Keratinocyte (primary cell): ENCODE measurements around the gene DGKH. TPM values are rescaled to one million over a fixed set of nuclear protein-coding genes. Genes with fewer than 3 reads are reported as not detected.
"Not testable (repeated sequence)": the region's sequence is repeated elsewhere in the genome, so short reads cannot be mapped to it uniquely, and the experiment has no call there.

ENCODE experiments used
- DNase-seq: peaks from one replicate; pipeline ENCODE4 v3.0.0-alpha.2; 2011; ENCODE audit warnings: low read depth, missing footprints, low spot score
- FAIRE-seq: peaks from 2 replicates; lab custom pipeline; 2011; peaks lifted over from hg19 to GRCh38; lab: Jason Lieb, UNC
- H2AFZ ChIP-seq: 2 replicates; pipeline ENCODE4 v1.6.0; 2012; ENCODE audit warnings: low read length, control low read depth, inconsistent platforms; ENCODE audit not compliant: control insufficient read depth
- H3K27ac ChIP-seq: 2 replicates; pipeline ENCODE4 v1.5.1; 2011; ENCODE audit warnings: low read length; ENCODE audit not compliant: control insufficient read depth, insufficient read depth
- H3K27me3 ChIP-seq: 3 replicates; pipeline ENCODE4 v1.6.0; 2011; ENCODE audit warnings: low read length; ENCODE audit not compliant: control insufficient read depth, insufficient read depth; ENCODE audit errors: extremely low read depth
- H3K36me3 ChIP-seq, 2 experiments: 2 replicates in 1 of 2; 3 replicates in 1 of 2; pipeline ENCODE4 v1.5.1; 2011; ENCODE audit warnings: low read length in 2 of 2, mild to moderate bottlenecking in 1 of 2; ENCODE audit not compliant: control insufficient read depth in 2 of 2, insufficient read depth in 2 of 2; ENCODE audit errors: extremely low read depth in 1 of 2
- H3K4me1 ChIP-seq: 3 replicates; pipeline ENCODE4 v1.5.1; 2011; ENCODE audit warnings: low read length; ENCODE audit not compliant: control insufficient read depth, insufficient read depth; ENCODE audit errors: extremely low read depth
- H3K4me2 ChIP-seq: 3 replicates; pipeline ENCODE4 v1.6.0; 2011; ENCODE audit warnings: low read depth, low read length; ENCODE audit not compliant: control insufficient read depth, insufficient read depth; ENCODE audit errors: extremely low read depth
- H3K4me3 ChIP-seq, 3 experiments: fragments of 200-600 bp in 1 of 3; sonication (generic) in 1 of 3; 2 replicates in 2 of 3; 3 replicates in 1 of 3; pipeline ENCODE4 v1.5.1; 2011 to 2016; ENCODE audit warnings: low read length in 3 of 3, mild to moderate bottlenecking in 3 of 3, control low read depth in 2 of 3, inconsistent platforms in 1 of 3, low read depth in 1 of 3, mixed read lengths in 1 of 3, mixed run types in 1 of 3, moderate library complexity in 1 of 3; ENCODE audit not compliant: control insufficient read depth in 2 of 3, insufficient read depth in 2 of 3; ENCODE audit errors: extremely low read depth in 1 of 3
- H3K79me2 ChIP-seq: 2 replicates; pipeline ENCODE4 v1.6.0; 2012; ENCODE audit warnings: low read length; ENCODE audit not compliant: control insufficient read depth, insufficient read depth
- H3K9ac ChIP-seq: 3 replicates; pipeline ENCODE4 v1.6.0; 2011; ENCODE audit warnings: low read length; ENCODE audit not compliant: control insufficient read depth, insufficient read depth; ENCODE audit errors: extremely low read depth
- H3K9me1 ChIP-seq: 3 replicates; pipeline ENCODE4 v1.6.0; 2011; ENCODE audit warnings: low read length; ENCODE audit not compliant: control insufficient read depth, insufficient read depth; ENCODE audit errors: extremely low read depth
- H3K9me3 ChIP-seq: 2 replicates; pipeline ENCODE4 v1.5.1; 2012; ENCODE audit warnings: low read depth, low read length; ENCODE audit not compliant: control insufficient read depth
- H4K20me1 ChIP-seq: 3 replicates; pipeline ENCODE4 v1.6.0; 2011; ENCODE audit warnings: low read length; ENCODE audit not compliant: control insufficient read depth, insufficient read depth; ENCODE audit errors: extremely low read depth
- CTCF ChIP-seq, 3 experiments: IDR thresholded peaks in 1 of 3; conservative IDR thresholded peaks in 1 of 3; optimal IDR thresholded peaks in 1 of 3; 2 replicates in 2 of 3; 3 replicates in 1 of 3; pipeline versions ENCODE3 to v1.5.1; 2011; ENCODE audit warnings: low read length in 3 of 3, mild to moderate bottlenecking in 3 of 3, moderate library complexity in 2 of 3, control low read depth in 1 of 3, inconsistent platforms in 1 of 3; ENCODE audit not compliant: insufficient read depth in 2 of 3; ENCODE audit errors: extremely low read depth in 1 of 3
- EZH2 ChIP-seq: IDR thresholded peaks from one replicate; pipeline ENCODE4 v1.6.1; 2012; ENCODE audit warnings: inconsistent platforms, mild to moderate bottlenecking, low read length, moderate library complexity
- dilution Hi-C: fragments of 300-500 bp; cut with MboI; formaldehyde crosslinking; loops from one replicate; pipeline ENCODE4 v1.7.0; 2020; ENCODE audit warnings: low sequenced_read_pairs; ENCODE audit not compliant: extremely low pct_ligation_motif_present
- polyA plus RNA-seq, 5 experiments: library from polyadenylated mRNA; depleted of rRNA in 3 of 5; stranded (reverse) in 3 of 5; stranded (forward) in 1 of 5; unstranded in 1 of 5; fragments of >200 nt; gene quantifications; 1 replicate in 1 of 5; 2 replicates in 3 of 5; 3 replicates in 1 of 5; pipeline versions ENCODE4 v1.2.1 to v1.2.3, GENCODE V29; 2011 to 2012; ENCODE audit warnings: missing spikeins in 2 of 5, low read depth in 1 of 5, low replicate concordance in 1 of 5

Gene DGKH
- polyA plus RNA-seq, 1 donor (not counting 4 experiments of a cell fraction or from before 2014, with no cell fraction given), result 12.8 TPM

- Histone ChIP-seq H3K4me2 (no peak overlapping the region), H3K27ac (no peak overlapping the region)
Measured at GRCh38 chr13:42153199-42154113, 105.0 kb downstream of the DGKH start.

GRCh38 chr13:42155251-42155650 lies 106.8 kb downstream of the DGKH start:
- peaks cover 11 to 15% of the 10 kb centered on the region in 2 experiments for H3K36me3 ChIP-seq
- DNase-seq (no peak), FAIRE-seq (no peak)
- no peaks in the 10 kb centered on the region for H4K20me1 ChIP-seq
- dilution Hi-C loops, result no loop called here
- H3K9ac ChIP-seq, result no peak overlapping the region
- no peaks in the 10 kb centered on the region for H3K27me3 ChIP-seq
- H3K27ac ChIP-seq, result no peak overlapping the region
- TF ChIP-seq EZH2 (no peak), CTCF (optimal IDR thresholded peaks at IDR 0.05 in 1 of 3, IDR thresholded peaks at IDR 0.05 in 1 of 3, conservative IDR thresholded peaks at IDR 0.05 in 1 of 3; ENCODE audit: extremely low read depth in 1 of 3, insufficient read depth in 2 of 3, low read length in 3 of 3) (no peak)
- peaks cover 2% of the 10 kb centered on the region for H3K79me2 ChIP-seq
- no peak overlapping the region for H3K4me2 ChIP-seq
- H3K4me3 ChIP-seq, result no peak overlapping the region
- no peak overlapping the region for H2AFZ ChIP-seq
- H3K4me1 ChIP-seq, result no peaks in the 10 kb centered on the region
- H3K9me3 ChIP-seq, result no peaks in the 10 kb centered on the region
- no peaks in the 10 kb centered on the region for H3K9me1 ChIP-seq

More at GRCh38 chr13:42153199-42154113, 105.0 kb downstream of the DGKH start:
- H3K9me3 ChIP-seq, result no peaks in the 10 kb centered on the region
- FAIRE-seq, result no peak
- H3K9ac ChIP-seq, result no peak overlapping the region
- dilution Hi-C loops, result no loop called here
- no peaks in the 10 kb centered on the region for H3K4me1 ChIP-seq
- H3K9me1 ChIP-seq, result no peaks in the 10 kb centered on the region
- H2AFZ ChIP-seq, result no peak overlapping the region
- H3K79me2 ChIP-seq, result peaks cover 5% of the 10 kb centered on the region
- TF ChIP-seq CTCF (optimal IDR thresholded peaks at IDR 0.05 in 1 of 3, IDR thresholded peaks at IDR 0.05 in 1 of 3, conservative IDR thresholded peaks at IDR 0.05 in 1 of 3; ENCODE audit: extremely low read depth in 1 of 3, insufficient read depth in 2 of 3, low read length in 3 of 3) (no peak), EZH2 (no peak)
- DNase-seq, result no peak
- H3K36me3 ChIP-seq, result peaks cover 5 to 12% of the 10 kb centered on the region in 2 experiments
- H3K27me3 ChIP-seq, result no peaks in the 10 kb centered on the region
- no peaks in the 10 kb centered on the region for H4K20me1 ChIP-seq
- no peak overlapping the region for H3K4me3 ChIP-seq

- H3K36me3 ChIP-seq, result peaks cover 12 to 15% of the 10 kb centered on the region in 2 experiments
Measured at GRCh38 chr13:42163338-42163737, 114.9 kb downstream of the DGKH start.

More at GRCh38 chr13:42163338-42163737, 114.9 kb downstream of the DGKH start:
- dilution Hi-C loops, H3K27me3 ChIP-seq, H3K9ac ChIP-seq, H3K4me1 ChIP-seq, H3K4me2 ChIP-seq, FAIRE-seq, H3K27ac ChIP-seq, H2AFZ ChIP-seq, H3K9me3 ChIP-seq, H4K20me1 ChIP-seq, H3K9me1 ChIP-seq, H3K79me2 ChIP-seq, DNase-seq, H3K4me3 ChIP-seq: not testable (repeated sequence)
